Raji (cell line): ENCODE data around the gene GPT2.
A peak's percentile ranks its signal among the peaks of the same experiment; 100 is the strongest.

Source experiments
- POLR2A ChIP-seq: IDR thresholded peaks from 2 replicates; pipeline ENCODE4 v1.6.1; 2011; ENCODE audit warnings: low read depth, low read length, control low read depth; ENCODE audit not compliant: insufficient read depth

GPT2 gene, protein sequence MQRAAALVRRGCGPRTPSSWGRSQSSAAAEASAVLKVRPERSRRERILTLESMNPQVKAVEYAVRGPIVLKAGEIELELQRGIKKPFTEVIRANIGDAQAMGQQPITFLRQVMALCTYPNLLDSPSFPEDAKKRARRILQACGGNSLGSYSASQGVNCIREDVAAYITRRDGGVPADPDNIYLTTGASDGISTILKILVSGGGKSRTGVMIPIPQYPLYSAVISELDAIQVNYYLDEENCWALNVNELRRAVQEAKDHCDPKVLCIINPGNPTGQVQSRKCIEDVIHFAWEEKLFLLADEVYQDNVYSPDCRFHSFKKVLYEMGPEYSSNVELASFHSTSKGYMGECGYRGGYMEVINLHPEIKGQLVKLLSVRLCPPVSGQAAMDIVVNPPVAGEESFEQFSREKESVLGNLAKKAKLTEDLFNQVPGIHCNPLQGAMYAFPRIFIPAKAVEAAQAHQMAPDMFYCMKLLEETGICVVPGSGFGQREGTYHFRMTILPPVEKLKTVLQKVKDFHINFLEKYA

DNA sequence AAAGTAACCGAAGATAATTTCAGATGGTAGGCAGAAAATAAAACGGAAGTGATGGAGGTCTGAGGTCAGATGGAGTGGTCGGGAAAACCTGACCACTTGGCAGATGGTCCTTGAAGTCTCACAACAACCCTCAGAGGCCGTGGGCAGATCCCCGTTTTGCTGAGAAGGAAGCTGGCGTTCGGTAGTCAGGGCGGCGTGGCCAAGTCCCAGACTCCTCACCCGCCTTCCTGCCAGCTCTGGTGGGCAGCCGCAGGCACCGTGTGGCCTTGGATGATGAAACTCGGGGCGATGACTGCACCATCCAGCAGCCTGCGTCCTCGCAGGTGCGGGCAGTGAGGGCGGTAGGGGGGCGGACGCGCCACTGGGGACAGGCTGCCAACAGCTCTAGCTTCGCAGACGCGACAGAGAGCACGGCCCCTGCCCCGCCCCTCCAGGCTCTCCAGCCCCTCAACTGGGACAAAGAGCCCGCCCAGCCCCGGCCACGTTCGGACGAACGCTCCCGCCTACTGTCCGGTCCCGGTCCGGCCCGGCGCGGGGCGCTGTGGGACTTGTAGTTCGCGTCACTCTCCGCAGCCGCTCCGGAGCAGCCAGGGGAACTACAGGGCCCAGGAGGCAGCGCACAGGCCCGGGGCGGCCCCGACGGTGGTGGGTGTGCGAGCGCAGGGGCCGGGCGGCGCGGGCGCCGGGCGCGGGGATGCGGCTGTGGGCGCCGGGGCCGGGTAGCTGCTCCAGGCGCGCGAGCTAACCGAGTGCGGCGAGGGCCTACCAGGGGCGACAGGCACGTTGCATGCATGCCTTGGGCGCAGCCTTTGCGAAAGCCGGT, at the start of gene GPT2:
TSS of gene GPT2 (plus strand) at position 673 of the 823 bp plus-strand sequence. CDS start 354 bp downstream, outside the sequence.
- TF ChIP-seq POLR2A: peak; percentile 87

DNA sequence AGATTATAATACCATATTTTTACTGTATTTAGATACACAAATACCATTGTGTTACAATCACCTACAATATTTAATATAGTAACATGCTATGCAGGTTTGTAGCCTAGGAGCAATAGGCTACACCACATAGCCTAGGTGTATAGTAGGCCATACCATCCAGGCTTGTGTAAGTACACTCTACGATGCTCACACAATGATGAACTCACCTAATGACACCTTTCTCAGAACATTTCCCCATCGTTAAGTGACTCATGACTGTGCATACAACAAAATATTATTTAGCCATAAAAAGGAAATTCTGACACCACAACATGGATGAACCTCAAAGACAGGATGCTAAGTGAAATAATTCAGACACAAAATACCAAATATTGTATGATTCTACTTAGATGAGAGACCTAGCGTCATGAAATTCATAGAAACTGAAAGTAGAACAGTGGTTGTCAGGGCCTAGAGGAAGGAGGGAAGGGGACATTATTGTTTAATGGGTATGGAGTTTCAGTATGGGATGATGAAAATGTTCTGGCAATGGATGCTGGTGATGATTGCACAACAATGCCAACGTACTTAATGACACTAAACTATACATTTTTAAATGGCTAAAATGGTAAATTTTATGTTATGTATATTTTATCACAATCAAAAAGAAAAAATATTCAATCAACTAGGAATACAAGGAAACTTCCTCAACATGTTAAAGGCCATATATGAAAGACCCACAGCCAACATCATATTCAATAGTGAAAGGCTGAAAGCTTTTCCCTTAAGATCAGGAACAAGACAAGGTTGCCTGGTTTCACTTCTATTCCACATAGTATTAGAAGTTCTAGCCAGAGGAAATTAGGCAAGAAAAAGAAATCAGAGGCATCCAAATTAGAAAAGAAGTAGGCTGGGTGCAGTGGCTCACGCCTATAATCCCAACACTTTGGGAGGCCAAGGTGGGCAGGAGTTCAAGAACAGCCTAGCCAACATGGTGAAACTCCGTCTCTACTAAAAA, 47.3 kb upstream of the GPT2 start:
- no peak for TF ChIP-seq POLR2A

DNA sequence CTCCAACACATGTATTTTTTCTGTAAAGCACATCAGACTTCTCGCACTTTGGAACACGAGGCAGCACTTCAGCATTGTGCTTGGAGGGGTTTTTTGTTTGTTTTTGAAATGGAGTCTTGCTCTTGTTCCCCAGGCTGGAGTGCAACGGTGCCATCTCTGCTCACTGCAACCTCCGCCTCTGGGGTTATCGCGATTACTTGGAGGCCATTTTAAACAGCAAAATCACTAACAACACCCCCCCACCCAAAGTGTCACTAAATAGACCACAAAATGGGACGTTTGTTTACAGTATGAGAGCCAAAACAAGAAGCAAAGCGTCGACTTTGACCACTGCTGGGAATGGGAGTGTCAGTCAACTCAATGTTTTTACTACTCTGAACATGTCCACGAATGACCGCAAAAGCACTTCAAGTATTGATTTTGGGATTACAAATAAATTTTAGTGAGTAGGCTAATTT, 44.1 kb upstream of the GPT2 start:
- TF ChIP-seq POLR2A: no peak

DNA sequence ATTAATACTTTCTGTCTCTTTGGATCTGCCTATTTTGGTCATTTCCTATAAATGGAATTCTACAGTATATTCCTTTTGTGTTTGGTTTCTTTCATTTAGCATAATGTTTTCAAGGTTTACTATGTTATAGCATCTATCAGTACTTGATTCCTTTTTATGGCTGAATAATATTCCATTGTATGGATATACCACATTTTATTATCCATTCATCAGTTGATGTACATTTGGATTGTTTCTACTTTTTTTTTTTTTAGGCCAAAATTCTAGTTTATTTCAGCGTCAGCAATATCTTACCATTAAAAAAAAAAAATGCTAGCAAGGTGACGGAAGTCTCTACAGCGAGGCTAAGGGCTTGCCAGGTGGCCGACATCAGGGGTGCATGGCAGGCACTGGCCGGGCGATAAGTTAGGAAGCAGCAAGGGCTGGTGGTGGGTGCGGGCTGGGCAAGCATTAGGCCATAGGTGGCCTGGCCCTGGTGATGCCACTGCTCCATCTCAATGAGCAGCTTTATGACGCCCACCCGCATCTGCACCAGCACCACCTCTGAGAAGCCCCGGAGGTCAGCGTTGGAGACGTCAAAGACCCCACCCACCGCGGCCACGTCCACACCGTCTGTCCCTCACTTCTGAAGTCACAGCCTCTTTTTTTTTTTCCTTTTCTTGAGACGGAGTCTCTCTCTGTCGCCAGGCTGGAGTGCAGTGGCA, 41.8 kb upstream of the GPT2 start:
- TF ChIP-seq POLR2A: no peak

DNA sequence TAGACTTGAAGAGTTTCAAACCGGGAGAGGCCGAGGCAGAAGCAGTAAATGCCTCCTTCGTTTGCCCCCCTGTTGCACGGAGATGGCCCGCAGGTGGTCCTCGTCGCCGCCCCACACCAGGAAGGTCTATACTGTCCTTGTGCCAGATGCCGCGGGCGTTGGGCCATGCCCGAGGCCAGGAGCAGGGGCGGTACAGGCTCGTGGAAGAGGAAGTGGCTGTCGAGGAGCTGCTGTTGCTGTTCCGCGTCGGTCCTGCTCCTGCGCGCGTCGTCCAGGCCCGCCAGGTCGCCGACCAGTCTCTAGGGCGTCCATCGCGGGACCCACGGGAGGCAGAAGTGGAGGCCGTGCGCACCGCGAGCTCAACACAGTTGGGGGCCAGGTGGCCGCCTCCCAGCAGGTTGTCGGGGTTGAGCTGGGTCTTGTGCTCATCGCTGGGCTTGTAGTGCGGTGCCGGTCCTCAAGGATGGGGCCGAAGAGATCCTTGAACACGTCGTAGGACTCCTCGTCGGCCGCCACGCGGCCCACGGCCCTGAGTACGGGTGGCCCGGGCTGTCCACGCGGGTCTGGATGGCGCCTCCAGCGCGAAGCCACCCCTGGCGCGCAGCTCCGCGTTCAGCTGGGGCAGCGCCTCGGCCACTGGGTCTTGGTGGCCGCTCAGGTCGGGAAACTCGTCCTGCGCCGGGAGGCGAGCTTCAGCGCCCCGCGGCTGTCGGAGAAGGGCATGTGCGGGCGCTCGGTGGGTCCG, 40.1 kb upstream of the GPT2 start:
- no peak for TF ChIP-seq POLR2A

DNA sequence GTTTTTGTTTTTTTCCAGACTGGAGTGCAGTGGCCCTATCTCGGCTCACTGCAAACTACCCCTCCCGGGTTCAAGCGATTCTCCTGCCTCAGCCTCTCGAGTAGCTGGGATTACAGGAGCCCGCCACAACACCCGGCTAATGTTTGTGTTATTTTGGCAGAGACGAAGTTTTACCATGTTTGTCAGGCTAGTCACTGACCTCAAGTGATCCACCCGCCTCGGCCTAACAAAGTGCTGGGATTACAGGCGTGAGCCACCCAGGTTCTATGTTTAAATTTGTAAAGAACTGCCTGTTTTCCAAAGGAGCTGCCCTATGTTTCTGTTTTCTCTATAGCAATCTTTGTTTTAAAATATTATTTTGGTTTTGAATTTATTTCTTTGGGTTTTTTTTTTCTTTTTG, 39.4 kb upstream of the GPT2 start:
- TF ChIP-seq POLR2A: no peak

DNA sequence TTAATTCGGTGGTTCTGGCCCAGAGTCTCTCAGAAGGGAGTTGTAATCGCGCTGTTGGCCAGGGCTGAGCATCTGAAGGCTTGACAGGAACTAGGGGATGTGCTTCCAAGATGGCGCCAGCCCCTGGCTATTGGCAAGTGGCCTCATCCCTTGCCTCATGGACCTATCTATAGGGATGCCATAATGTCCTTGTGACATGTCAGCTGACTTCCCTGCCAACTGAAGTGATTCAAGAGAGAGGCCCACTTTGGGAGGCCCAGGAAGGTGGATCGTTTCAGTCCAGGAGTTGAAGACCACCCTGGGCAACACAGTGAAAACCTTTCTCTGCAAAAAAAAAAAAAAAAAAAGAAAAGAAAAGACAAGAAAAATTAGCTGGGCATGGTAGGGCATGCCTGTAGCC, 38.2 kb upstream of the GPT2 start:
- no peak for TF ChIP-seq POLR2A

DNA sequence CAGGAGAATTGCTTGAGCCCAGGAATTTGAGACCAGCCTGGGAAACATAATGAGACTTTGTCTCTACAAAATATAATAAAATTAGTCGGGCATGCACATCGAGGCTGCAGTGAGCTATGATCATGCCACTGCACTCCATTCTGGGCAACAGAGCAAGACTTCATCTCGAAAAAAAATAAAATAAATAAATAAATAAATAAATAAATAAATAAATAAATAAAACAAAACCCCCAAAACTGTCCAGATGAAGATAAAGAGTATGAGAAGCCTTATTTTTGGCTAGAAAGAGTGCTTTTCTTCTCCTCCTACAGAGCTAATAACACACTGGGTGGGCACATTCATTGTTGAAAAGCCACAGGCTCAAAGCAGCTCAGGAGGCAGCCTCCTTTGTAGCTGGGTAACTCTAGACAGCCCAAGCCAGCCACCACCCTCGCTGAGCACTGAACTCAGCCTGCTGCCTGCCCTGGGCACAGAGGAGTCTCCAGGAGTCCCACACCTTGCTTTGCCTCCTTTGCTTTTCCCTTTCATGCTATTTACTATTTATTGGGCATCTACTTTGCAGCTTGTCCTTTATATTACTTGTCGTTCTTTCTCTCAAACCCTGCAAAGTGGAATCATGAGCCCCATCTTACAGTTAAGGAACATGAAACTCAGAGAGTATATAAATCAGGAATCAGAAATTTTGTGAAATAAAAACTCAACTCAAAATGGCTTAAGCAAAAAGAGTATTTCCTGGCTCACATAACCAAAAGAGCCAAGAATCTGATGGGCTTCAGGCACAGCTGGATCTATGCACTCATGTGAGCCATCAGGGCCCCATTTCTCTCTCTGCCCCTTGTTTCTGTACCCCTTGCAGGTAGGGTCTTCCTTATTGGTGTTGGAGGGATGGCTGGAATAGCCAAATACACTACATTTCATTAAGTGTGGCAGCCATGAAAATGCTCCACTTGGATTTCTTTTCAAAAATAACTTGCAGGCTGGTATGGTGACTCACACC, 35.1 kb upstream of the GPT2 start:
- no peak for TF ChIP-seq POLR2A

DNA sequence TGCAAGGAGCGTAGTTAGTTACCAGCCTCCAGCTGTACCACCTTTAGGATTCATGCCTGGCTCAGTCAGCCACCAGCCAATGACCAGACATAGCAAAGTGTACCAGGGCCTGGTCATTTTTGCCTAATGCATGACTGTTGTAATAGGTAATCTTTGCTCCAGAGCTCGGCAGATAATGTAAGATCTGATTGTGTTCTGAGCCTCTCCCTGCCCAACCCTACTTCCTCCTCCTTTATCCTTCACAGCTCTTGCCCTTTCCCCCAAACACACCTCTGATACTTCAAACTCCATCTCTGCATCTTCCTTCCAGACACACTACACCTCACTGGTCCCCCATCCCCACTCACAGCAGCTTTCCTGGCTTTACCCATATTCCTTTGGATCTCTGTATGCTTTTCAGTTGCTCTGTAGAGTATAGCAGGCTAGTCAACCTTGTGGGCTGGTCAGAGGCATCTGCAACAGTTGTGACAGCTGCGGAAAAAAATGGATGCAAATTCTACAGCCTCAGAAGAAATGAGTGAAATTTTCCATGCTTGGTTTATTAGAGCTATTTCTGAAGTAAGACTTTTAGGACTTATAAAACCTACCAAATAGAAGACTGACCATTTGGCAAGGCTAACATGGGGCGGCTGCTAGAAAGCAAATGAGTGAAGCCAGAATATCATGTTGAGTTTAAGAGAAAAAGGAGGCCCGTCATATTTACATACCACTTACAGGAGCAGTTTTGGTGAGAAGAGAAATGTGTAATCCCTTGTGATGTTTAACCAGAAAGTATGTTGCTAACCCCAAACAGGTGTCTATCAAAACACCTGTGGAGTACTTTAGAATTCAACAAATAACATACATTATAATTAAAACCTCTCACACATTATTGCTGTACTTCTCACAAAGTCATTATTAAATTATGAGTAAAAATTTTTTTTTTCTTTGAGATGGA, 33.3 kb upstream of the GPT2 start:
- no peak for TF ChIP-seq POLR2A

DNA sequence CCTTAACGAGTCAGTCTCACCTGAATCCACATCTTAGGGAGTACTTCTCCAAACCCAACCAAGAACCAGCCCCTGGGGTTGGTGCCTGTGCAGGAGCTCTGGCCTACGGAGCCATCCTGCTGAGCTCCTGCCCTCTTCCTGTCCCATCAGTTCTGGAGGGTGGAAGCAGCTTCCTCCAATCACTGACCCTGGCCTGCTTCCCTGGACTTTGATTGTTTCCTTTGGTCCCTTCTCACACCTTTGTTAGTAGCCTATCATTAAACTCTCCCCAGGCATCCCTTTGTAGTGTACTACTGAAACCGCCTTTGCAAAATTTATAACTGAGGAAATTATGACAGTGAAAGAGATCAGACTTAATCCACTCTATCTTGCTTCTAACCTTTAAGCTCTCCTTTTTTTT, 32.0 kb upstream of the GPT2 start:
- no peak for TF ChIP-seq POLR2A
